Fibroblast of skin of scalp (primary cell): ENCODE data around the gene ATG9A.

ENCODE experiments used
- DNase-seq: peaks from one replicate; pipeline ENCODE4 v3.0.0-alpha.2; 2013

The ATG9A gene

GRCh38 chr2:219176818-219177551 is 52.5 kb downstream of the ATG9A start, which contains the start of gene CNPPD1:
CNPPD1 (minus strand) TSS chr2:219176925; CDS start chr2:219176828, 97 bp downstream.
- peak; percentile 80 for DNase-seq

DNA sequence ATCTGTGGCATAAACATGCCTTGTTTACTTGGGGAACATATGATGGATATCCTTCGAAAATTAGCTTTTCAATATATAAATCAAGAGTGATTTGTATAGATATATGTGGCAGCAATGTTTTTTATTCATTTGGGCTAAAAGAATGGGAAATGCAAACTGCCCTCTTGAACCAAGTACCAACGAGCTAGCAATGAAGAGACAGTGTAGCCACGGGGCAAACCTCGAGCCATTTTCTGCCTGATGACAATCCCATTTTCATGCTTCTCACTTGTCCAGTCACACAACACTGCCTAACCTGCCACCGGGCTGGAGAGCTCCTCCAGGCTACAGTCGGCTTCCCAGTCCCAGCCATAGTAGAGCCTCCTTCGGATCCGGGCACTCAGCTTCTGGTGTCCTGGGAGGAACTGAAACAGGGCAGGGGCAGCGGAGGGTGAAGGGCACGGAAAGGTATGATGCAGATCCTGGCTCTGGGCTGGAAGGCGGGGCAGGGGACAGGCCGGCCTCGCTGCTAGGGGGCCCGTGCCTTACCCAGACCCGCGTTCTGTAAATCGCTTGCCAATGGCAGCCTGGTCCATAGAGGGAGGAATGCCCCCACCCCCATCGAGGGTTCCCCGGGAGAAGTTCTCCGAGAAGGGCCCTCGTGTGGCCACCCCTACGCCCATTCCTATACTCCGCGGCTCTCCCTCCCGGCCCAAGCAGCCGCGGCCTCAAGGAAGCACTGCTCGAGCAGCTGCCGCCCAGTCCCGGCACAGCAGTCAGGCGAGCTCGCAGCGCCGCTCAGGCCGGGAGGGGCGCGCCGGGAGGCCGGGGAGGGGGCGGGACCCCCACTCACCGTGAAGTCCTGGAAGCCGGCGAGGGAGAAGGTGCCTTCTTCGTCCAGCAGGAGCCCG is 53.3 kb downstream of the ATG9A start:
- peak; percentile 46 for DNase-seq

GRCh38 chr2:219175486-219175885 is 54.0 kb downstream of the ATG9A start:
- DNase-seq: no peak

DNA sequence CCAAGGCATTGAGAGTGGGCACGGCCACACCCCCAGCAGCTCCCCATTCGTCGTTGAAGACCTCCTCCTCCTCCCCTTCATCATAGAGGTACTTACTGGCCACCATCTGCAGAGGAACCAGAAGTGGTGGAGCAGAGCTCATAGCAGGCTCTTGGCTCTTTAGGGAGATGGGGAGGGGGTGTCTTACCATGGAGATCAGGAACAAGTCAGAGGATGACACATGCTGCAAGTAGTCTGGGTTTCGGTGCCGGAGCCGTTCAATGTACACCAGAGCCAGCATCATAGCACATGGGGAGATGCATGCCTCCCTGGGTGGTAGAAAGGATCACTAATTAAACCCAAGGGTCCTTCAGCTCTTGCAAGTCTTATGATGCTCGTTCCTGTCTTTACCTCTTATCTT is 54.6 kb downstream of the ATG9A start:
- DNase-seq: no peak

DNA sequence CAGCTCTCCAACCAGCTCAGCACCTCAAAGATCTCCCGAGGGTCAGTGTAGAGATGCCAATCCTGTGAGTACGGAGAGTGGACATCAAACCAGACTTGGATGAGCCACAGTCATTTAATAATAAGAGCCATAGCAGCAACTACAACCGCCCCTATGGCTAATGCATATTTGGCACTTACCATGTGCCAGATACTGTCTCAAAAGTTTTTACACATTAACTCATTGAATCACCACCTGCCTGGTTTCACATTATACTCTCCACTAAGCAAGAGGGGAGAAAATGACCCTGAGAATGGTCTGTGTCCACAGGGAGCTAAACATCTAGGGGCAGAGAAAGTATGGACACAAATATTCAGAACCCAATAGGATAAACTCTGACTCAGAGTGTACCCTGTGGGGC is 55.3 kb downstream of the ATG9A start:
- no peak for DNase-seq

GRCh38 chr2:219173176-219173575 is 56.3 kb downstream of the ATG9A start:
- no peak for DNase-seq

- no peak for DNase-seq
These were observed 56.9 kb downstream of the ATG9A start for GRCh38 chr2:219172231-219173154.

DNA sequence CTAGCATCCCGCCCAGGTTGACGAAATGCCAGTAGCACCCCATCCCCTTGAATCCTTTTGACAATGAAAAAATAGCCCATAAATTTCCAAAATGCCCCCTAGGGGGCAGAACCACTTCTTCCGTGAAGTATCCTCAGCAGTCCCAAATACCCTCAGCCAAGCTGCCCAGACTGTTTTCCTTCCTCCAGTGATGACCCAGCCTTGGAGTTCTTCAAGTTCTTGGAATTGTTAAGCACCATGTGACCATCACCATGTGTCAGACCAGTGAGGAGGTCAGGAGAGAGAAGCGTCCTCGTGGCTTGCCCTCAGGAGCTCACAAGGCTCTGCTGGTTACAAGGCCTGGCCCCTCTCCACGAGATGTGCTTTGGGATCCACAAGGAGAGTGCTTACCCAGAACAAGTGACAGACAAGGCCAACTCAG is 58.2 kb downstream of the ATG9A start:
- DNase-seq: peak; percentile 87

DNA sequence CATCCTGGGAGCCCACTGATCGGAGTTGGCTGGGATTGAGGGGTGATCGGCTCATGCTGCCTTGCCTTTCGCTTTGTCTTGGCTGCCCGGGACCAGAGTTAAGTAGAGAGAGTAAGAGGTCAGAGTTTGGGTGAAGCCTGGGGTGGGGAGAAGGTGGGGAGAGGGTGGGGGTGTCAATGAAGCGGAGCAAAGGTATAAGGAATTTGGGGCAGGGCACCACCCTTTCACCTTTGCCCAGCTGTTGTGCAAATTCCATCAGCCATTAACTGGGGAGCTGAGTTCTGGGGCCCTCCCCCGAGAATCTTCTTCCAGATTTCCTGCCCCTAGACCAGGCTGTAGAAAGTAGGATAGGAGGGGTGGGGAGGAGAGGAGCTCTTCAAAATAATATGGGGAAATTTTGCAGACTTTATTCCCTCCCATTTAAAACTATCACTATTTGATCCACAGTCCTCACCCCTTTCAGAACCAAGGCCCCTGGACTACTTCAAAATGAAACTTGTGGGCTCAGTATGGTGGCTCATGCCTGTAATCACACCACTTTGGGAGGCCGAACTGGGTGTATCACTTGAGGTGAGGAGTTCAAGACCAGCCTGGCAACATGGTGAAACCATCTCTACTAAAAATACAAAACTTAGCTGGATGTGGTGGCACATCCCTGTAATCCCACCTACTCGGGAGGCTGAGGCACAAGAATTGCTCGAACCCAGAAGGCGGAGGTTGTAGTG is 59.3 kb downstream of the ATG9A start, which contains the start of gene SLC23A3:
SLC23A3 (minus strand) TSS at position 100 of the 725 bp plus-strand sequence; CDS start at position 55, 45 bp downstream.
- no peak for DNase-seq
